ENCODE data around the gene ARSG. TPM values are rescaled to one million over a fixed set of nuclear protein-coding genes. Genes with fewer than 3 reads are reported as not detected.

The ARSG gene
- total and polyA plus RNA-seq, 2 donors (not counting 3 experiments of a cell fraction or from before 2014, with no cell fraction given): 3.9 to 7.0 TPM

DNA sequence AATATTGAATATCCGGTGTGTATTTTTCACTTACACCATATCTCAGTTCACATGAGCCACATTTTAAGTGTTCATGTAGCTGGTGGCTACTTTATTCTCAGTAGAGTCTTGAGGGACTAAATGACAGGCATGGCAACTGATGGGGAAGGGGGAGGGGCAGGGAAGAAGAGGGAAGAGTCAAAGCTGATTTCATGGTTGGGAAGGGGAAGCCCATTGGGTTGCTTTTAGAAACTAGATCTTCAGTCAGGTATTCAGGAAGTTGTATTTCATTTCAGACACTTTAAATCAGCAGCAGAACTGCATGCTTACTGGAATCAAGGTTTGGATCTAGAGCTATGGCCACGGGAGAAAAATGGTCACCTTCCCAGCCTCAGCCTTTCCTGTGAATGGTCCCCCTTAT lies 168.9 kb downstream of the ARSG start:
- H3K27ac ChIP-seq (ENCODE audit: insufficient read depth, low read depth, low read length): no peak overlapping the region
- no peaks in the 10 kb centered on the region for H4K20me1 ChIP-seq (replicated peaks; ENCODE audit: control insufficient read depth, extremely low read depth, insufficient read depth, low read length)
- H3K9ac ChIP-seq (replicated peaks; ENCODE audit: extremely low read depth, insufficient read depth, low read length): no peak overlapping the region
- H3K4me1 ChIP-seq (ENCODE audit: control insufficient read depth, extremely low read depth, insufficient read depth, low read length): peaks cover 20% of the 10 kb centered on the region
- no peak overlapping the region for H2AFZ ChIP-seq (ENCODE audit: low read depth, low read length)
- FAIRE-seq (no peak), DNase-seq (ENCODE audit: low read depth, low spot score) (no peak)
- H3K79me2 ChIP-seq (ENCODE audit: control insufficient read depth, insufficient read depth, low read length): no peaks in the 10 kb centered on the region
- ChIA-PET POLR2A (no interaction called here), CTCF (interaction anchor here (0.7 to 8.0 kb wide), 3 partner anchors 19 to 259 kb away, joined by 3 to 35 read pairs (median 5); no protein-coding TSS in a partner anchor)
- no TSS peak for BruUV-seq (replicated peaks)
- no peaks in the 10 kb centered on the region for H3K36me3 ChIP-seq (ENCODE audit: control insufficient read depth in 2 of 2, extremely low read depth in 1 of 2, insufficient read depth in 2 of 2, low read length in 2 of 2)
- no peaks in the 10 kb centered on the region for H3K9me1 ChIP-seq (replicated peaks; ENCODE audit: control insufficient read depth, extremely low read depth, insufficient read depth, low read length)
- H3K27me3 ChIP-seq (ENCODE audit: control insufficient read depth in 2 of 2, insufficient read depth in 2 of 2, low read length in 2 of 2): no peaks in the 10 kb centered on the region
- intact Hi-C loops (cut with micrococcal nuclease) (loop anchor here (5.0 kb wide), 2 partner anchors 498 to 777 kb away; no protein-coding TSS in a partner anchor), dilution Hi-C loops (cut with MboI; ENCODE audit: extremely low pct_ligation_motif_present, low sequenced_read_pairs) (no loop called here)
- TF ChIP-seq JUN (IDR thresholded peaks at IDR 0.05; ENCODE audit: borderline replicate concordance, insufficient read depth, insufficient read length, low read depth) (no peak), GATA2 (IDR thresholded peaks at IDR 0.05; ENCODE audit: insufficient read depth, insufficient read length, low read depth, low read length) (no peak), EZH2 (IDR thresholded peaks at IDR 0.05; ENCODE audit: borderline replicate concordance, low read depth, low read length, severe bottlenecking) (no peak), MYC (IDR thresholded peaks at IDR 0.05; ENCODE audit: low read depth, low read length) (no peak), POLR2AphosphoS5 (IDR thresholded peaks at IDR 0.05; ENCODE audit: insufficient read depth, low read depth, low read length) (no peak), POLR2A (IDR thresholded peaks at IDR 0.05; ENCODE audit: low read depth, low read length) (no peak), FOS (IDR thresholded peaks at IDR 0.05; ENCODE audit: borderline replicate concordance, insufficient read depth, low read length) (no peak)
- TF ChIP-seq, protein P1, sequence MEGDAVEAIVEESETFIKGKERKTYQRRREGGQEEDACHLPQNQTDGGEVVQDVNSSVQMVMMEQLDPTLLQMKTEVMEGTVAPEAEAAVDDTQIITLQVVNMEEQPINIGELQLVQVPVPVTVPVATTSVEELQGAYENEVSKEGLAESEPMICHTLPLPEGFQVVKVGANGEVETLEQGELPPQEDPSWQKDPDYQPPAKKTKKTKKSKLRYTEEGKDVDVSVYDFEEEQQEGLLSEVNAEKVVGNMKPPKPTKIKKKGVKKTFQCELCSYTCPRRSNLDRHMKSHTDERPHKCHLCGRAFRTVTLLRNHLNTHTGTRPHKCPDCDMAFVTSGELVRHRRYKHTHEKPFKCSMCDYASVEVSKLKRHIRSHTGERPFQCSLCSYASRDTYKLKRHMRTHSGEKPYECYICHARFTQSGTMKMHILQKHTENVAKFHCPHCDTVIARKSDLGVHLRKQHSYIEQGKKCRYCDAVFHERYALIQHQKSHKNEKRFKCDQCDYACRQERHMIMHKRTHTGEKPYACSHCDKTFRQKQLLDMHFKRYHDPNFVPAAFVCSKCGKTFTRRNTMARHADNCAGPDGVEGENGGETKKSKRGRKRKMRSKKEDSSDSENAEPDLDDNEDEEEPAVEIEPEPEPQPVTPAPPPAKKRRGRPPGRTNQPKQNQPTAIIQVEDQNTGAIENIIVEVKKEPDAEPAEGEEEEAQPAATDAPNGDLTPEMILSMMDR (IDR thresholded peaks at IDR 0.05; ENCODE audit: extremely low read depth in 1 of 2, insufficient read depth in 1 of 2, low read depth in 1 of 2, low read length in 2 of 2): no peak
- TF ChIP-seq, protein P2, sequence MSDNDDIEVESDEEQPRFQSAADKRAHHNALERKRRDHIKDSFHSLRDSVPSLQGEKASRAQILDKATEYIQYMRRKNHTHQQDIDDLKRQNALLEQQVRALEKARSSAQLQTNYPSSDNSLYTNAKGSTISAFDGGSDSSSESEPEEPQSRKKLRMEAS (IDR thresholded peaks at IDR 0.05; ENCODE audit: insufficient read depth, insufficient read length): no peak
- H3K4me2 ChIP-seq (ENCODE audit: insufficient read depth, low read length): no peak overlapping the region
- no peaks in the 10 kb centered on the region for H3K9me3 ChIP-seq (replicated peaks; ENCODE audit: control insufficient read depth, insufficient read depth, low read length)
- H3K4me3 ChIP-seq (replicated peaks in 1 of 3; ENCODE audit: insufficient read depth in 1 of 3, low read depth in 1 of 3, low read length in 3 of 3): no peak overlapping the region
